Mesendoderm (in vitro differentiated cells): ENCODE data around the gene CRIM1.

Experiments
- DNase-seq: peaks from one replicate; pipeline ENCODE4 v3.0.0; 2013
- H2AK5ac ChIP-seq: 2 replicates; pipeline ENCODE4 v1.6.1; 2013; ENCODE audit warnings: low read length, inconsistent platforms
- H2BK120ac ChIP-seq: 2 replicates; pipeline ENCODE4 v1.6.1; 2013; ENCODE audit warnings: low read depth, mild to moderate bottlenecking, low read length, moderate library complexity, mixed read lengths
- H2BK15ac ChIP-seq: replicated peaks from 2 replicates; pipeline ENCODE4 v1.6.1; 2013; ENCODE audit warnings: low read depth, mild to moderate bottlenecking, moderate library complexity
- H2BK5ac ChIP-seq: 2 replicates; pipeline ENCODE4 v1.6.1; 2013; ENCODE audit warnings: low read length, inconsistent platforms
- H3K18ac ChIP-seq: 2 replicates; pipeline ENCODE4 v1.6.1; 2013; ENCODE audit warnings: mild to moderate bottlenecking, low read length, mixed read lengths
- H3K23ac ChIP-seq: one replicate; pipeline ENCODE4 v1.6.1; 2013; ENCODE audit warnings: low read length
- H3K27ac ChIP-seq: 2 replicates; pipeline ENCODE4 v1.5.1; 2013; ENCODE audit warnings: low read depth, mild to moderate bottlenecking, inconsistent platforms, low read length, moderate library complexity
- H3K27me3 ChIP-seq: 2 replicates; pipeline ENCODE4 v1.6.1; 2013; ENCODE audit warnings: low read length, control low read depth, mild to moderate bottlenecking, inconsistent platforms; ENCODE audit not compliant: insufficient read depth, poor library complexity
- H3K36me3 ChIP-seq: 2 replicates; pipeline ENCODE4 v1.6.1; 2013; ENCODE audit warnings: low read length, inconsistent platforms; ENCODE audit not compliant: control insufficient read depth, insufficient read depth
- H3K4ac ChIP-seq: one replicate; pipeline ENCODE4 v1.6.1; 2013; ENCODE audit warnings: low read depth, mild to moderate bottlenecking, low read length, moderate library complexity
- H3K4me1 ChIP-seq: 2 replicates; pipeline ENCODE4 v1.6.1; 2013; ENCODE audit warnings: low read depth, low read length, inconsistent platforms; ENCODE audit not compliant: control insufficient read depth
- H3K4me2 ChIP-seq: 2 replicates; pipeline ENCODE4 v1.6.1; 2013; ENCODE audit warnings: low read length
- H3K4me3 ChIP-seq: 2 replicates; pipeline ENCODE4 v1.5.1; 2013; ENCODE audit warnings: mild to moderate bottlenecking, low read length
- H3K56ac ChIP-seq: one replicate; pipeline ENCODE4 v1.6.1; 2013; ENCODE audit warnings: low read length
- H3K79me1 ChIP-seq: 2 replicates; pipeline ENCODE4 v1.6.1; 2013; ENCODE audit warnings: low read length, inconsistent platforms
- H3K79me2 ChIP-seq: 2 replicates; pipeline ENCODE4 v1.6.1; 2013; ENCODE audit warnings: mild to moderate bottlenecking, low read length; ENCODE audit not compliant: control insufficient read depth, insufficient read depth
- H3K9ac ChIP-seq: 2 replicates; pipeline ENCODE4 v1.6.1; 2013; ENCODE audit warnings: low read length, inconsistent platforms
- H4K5ac ChIP-seq: one replicate; pipeline ENCODE4 v1.6.1; 2013; ENCODE audit warnings: low read length
- H4K8ac ChIP-seq: one replicate; pipeline ENCODE4 v1.6.1; 2013; ENCODE audit warnings: low read depth, mild to moderate bottlenecking, control low read depth, low read length, moderate library complexity
- WGBS: extraction: QIAGEN DNeasy Blood & Tissue Kit; methylation state at CpG from one replicate; pipeline ENCODE4 v1.1.7; 2013; ENCODE audit warnings: low lambda C conversion rate, missing lambda C conversion rate; ENCODE audit not compliant: insufficient coverage; ENCODE audit errors: extremely low coverage; 5-methylcytosine and 5-hydroxymethylcytosine counted together

The CRIM1 gene

GRCh38 chr2:36534275-36534799, 178.8 kb downstream of the CRIM1 start:
- Histone ChIP-seq H4K8ac (no peak overlapping the region), H3K4me3 (no peak overlapping the region)

GRCh38 chr2:36535099-36535498, 179.5 kb downstream of the CRIM1 start:
- H3K9ac ChIP-seq: no peak overlapping the region
- H3K56ac ChIP-seq: no peak overlapping the region

More at GRCh38 chr2:36534275-36534799, 178.8 kb downstream of the CRIM1 start:
- Histone ChIP-seq H3K4me2 (no peak overlapping the region), H3K56ac (no peak overlapping the region), H2BK15ac (no peak overlapping the region), H2BK5ac (no peak overlapping the region), H3K27me3 (no peaks in the 10 kb centered on the region), H3K4me1 (no peaks in the 10 kb centered on the region), H3K36me3 (no peaks in the 10 kb centered on the region), H3K27ac (no peak overlapping the region), H3K23ac (no peak overlapping the region), H3K4ac (no peak overlapping the region), H3K9ac (no peak overlapping the region), H2BK120ac (no peak overlapping the region), H4K5ac (no peak overlapping the region), H3K79me2 (no peaks in the 10 kb centered on the region), H3K79me1 (no peaks in the 10 kb centered on the region), H3K18ac (no peak overlapping the region), H2AK5ac (no peak overlapping the region)
- no peak for DNase-seq

GRCh38 chr2:36536776-36537175, 181.2 kb downstream of the CRIM1 start:
- Histone ChIP-seq H2AK5ac (no peak overlapping the region), H3K4me1 (no peaks in the 10 kb centered on the region), H3K4me3 (no peak overlapping the region), H3K56ac (no peak overlapping the region), H3K23ac (no peak overlapping the region), H3K4me2 (no peak overlapping the region), H3K27ac (no peak overlapping the region), H3K79me1 (no peaks in the 10 kb centered on the region), H3K27me3 (no peaks in the 10 kb centered on the region), H2BK120ac (no peak overlapping the region), H4K5ac (no peak overlapping the region), H3K79me2 (no peaks in the 10 kb centered on the region), H2BK15ac (no peak overlapping the region), H3K18ac (no peak overlapping the region), H3K9ac (no peak overlapping the region), H2BK5ac (no peak overlapping the region), H4K8ac (no peak overlapping the region), H3K4ac (no peak overlapping the region), H3K36me3 (no peaks in the 10 kb centered on the region)
- no CpG with 5 or more reads among the region's 3 CpGs for WGBS
- no peak for DNase-seq

More at GRCh38 chr2:36535099-36535498, 179.5 kb downstream of the CRIM1 start:
- DNase-seq: no peak
- H4K8ac ChIP-seq: no peak overlapping the region
- no peak overlapping the region for H3K4me2 ChIP-seq
- no peak overlapping the region for H3K4ac ChIP-seq
- H4K5ac ChIP-seq: no peak overlapping the region
- no peaks in the 10 kb centered on the region for H3K79me2 ChIP-seq
- H3K23ac ChIP-seq: no peak overlapping the region
- no peaks in the 10 kb centered on the region for H3K36me3 ChIP-seq
- no peaks in the 10 kb centered on the region for H3K27me3 ChIP-seq
- H3K79me1 ChIP-seq: no peaks in the 10 kb centered on the region
- no peaks in the 10 kb centered on the region for H3K4me1 ChIP-seq
- H2AK5ac ChIP-seq: no peak overlapping the region
- no peak overlapping the region for H2BK5ac ChIP-seq
- no peak overlapping the region for H3K4me3 ChIP-seq
- no peak overlapping the region for H2BK15ac ChIP-seq
- H2BK120ac ChIP-seq: no peak overlapping the region
- no CpG with 5 or more reads among the region's 2 CpGs for WGBS
- no peak overlapping the region for H3K27ac ChIP-seq
- no peak overlapping the region for H3K18ac ChIP-seq

GRCh38 chr2:36538335-36538734, 182.8 kb downstream of the CRIM1 start:
- no peaks in the 10 kb centered on the region for H3K79me1 ChIP-seq
- H2BK120ac ChIP-seq: no peak overlapping the region
- H4K5ac ChIP-seq: no peak overlapping the region
- H3K36me3 ChIP-seq: no peaks in the 10 kb centered on the region
- H3K4me1 ChIP-seq: no peaks in the 10 kb centered on the region
- WGBS: no CpG with 5 or more reads among the region's 5 CpGs
- no peaks in the 10 kb centered on the region for H3K79me2 ChIP-seq
- H3K18ac ChIP-seq: no peak overlapping the region
- H3K56ac ChIP-seq: no peak overlapping the region
- no peak overlapping the region for H2BK5ac ChIP-seq
- no peak overlapping the region for H3K4me2 ChIP-seq
- no peak overlapping the region for H3K4ac ChIP-seq
- no peak overlapping the region for H3K4me3 ChIP-seq
- no peaks in the 10 kb centered on the region for H3K27me3 ChIP-seq
- no peak overlapping the region for H2AK5ac ChIP-seq
- H3K27ac ChIP-seq: no peak overlapping the region
- H3K23ac ChIP-seq: no peak overlapping the region
- no peak overlapping the region for H4K8ac ChIP-seq
- H3K9ac ChIP-seq: no peak overlapping the region
- H2BK15ac ChIP-seq: no peak overlapping the region
- no peak for DNase-seq

DNA sequence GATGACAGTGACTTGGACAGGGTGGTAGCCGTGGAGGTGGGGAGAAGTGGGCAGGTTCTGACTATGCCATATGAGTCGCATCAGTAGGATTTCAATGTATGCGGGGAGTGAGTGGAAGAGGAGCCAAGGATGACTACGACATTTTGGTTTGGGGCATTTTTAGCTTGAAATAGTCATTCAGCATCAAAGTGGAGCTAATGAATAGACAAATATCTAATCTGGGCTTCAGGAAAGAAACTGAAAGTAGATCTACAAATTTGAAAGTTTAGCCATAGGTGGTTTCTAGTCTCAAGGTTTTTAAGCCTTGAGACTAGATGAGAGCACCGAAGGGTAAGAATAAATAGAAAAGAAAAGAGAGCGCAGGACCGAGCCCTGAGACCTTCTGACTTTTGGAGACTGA, 184.1 kb downstream of the CRIM1 start:
- Histone ChIP-seq H3K56ac (no peak overlapping the region), H3K36me3 (no peaks in the 10 kb centered on the region), H3K4me3 (no peak overlapping the region), H3K23ac (no peak overlapping the region), H3K79me1 (no peaks in the 10 kb centered on the region), H2BK120ac (no peak overlapping the region), H4K8ac (no peak overlapping the region), H2BK5ac (no peak overlapping the region), H3K27ac (no peak overlapping the region), H2AK5ac (no peak overlapping the region), H4K5ac (no peak overlapping the region), H3K79me2 (no peaks in the 10 kb centered on the region), H3K4me1 (no peaks in the 10 kb centered on the region), H2BK15ac (no peak overlapping the region), H3K9ac (no peak overlapping the region), H3K27me3 (no peaks in the 10 kb centered on the region), H3K4ac (no peak overlapping the region), H3K4me2 (no peak overlapping the region), H3K18ac (no peak overlapping the region)
- no peak for DNase-seq
- WGBS: no CpG with 5 or more reads among the region's 7 CpGs

DNA sequence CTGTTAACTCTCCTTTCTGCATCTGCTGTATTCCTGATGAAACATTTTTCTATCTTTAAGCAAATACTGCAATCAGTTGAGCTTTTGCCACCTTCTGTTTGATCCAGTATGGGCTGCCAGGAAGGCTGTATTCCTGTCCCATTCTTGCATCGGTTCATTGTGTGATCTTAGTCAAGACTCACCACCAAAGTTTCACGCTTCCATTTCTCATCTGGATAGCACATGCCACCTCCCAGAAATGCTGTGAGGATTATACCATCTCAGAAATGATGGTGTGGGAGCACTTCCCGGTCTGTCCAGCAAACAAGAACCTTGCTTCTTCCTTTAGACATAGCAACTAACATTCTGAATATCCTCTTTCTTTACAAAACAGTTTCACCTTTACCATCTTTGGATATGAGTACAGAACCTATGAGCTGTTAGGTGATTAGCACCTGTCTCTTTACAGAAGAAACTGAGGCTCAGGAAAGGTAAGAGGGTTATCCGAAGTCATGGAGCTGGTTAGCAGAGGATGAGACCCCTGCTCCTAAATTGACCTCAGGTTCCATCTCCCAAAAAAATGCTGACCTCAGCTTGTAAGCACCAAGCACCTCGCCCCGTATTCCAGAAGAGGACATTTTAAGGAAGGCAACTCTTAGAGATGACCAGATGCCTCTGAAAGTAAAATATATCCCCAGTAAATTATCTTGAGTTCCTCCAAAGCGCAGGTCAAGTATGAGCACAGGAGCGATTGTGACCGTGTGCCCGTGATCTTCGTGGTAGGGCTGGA, 185.6 kb downstream of the CRIM1 start:
- WGBS: no CpG with 5 or more reads among the region's 11 CpGs
- no peaks in the 10 kb centered on the region for H3K4me1 ChIP-seq
- no peak overlapping the region for H2AK5ac ChIP-seq
- no peak overlapping the region for H4K5ac ChIP-seq
- H4K8ac ChIP-seq: no peak overlapping the region
- H2BK5ac ChIP-seq: no peak overlapping the region
- H3K27ac ChIP-seq: no peak overlapping the region
- no peak overlapping the region for H2BK15ac ChIP-seq
- H3K79me2 ChIP-seq: no peaks in the 10 kb centered on the region
- no peaks in the 10 kb centered on the region for H3K27me3 ChIP-seq
- H3K56ac ChIP-seq: no peak overlapping the region
- no peak overlapping the region for H3K23ac ChIP-seq
- no peak for DNase-seq
- H3K4me2 ChIP-seq: no peak overlapping the region
- H3K9ac ChIP-seq: no peak overlapping the region
- H3K4ac ChIP-seq: no peak overlapping the region
- no peak overlapping the region for H3K18ac ChIP-seq
- H3K4me3 ChIP-seq: no peak overlapping the region
- no peaks in the 10 kb centered on the region for H3K36me3 ChIP-seq
- H2BK120ac ChIP-seq: no peak overlapping the region
- no peaks in the 10 kb centered on the region for H3K79me1 ChIP-seq
